Measurements from ENCODE around the gene FTCD.
"Not testable (repeated sequence)": the region's sequence is repeated elsewhere in the genome, so short reads cannot be mapped to it uniquely, and the experiment has no call there.

FTCD gene

GRCh38 chr21:46188226-46189212, 33.1 kb upstream of the FTCD start:
- DNase-seq (ENCODE audit: extremely low spot score, insufficient read length, low read depth) (no peak), FAIRE-seq (no peak)

GRCh38 chr21:46187814-46188213, 32.4 kb upstream of the FTCD start:
- DNase-seq (ENCODE audit: extremely low spot score, insufficient read length, low read depth) (no peak), FAIRE-seq (no peak)

- FAIRE-seq (no peak), DNase-seq (ENCODE audit: extremely low spot score, insufficient read length, low read depth) (no peak)
Observed at GRCh38 chr21:46187261-46187660, 31.9 kb upstream of the FTCD start.

- no peak for FAIRE-seq
- DNase-seq (ENCODE audit: extremely low spot score, insufficient read length, low read depth), result no peak
Observed at GRCh38 chr21:46185716-46186115, 30.3 kb upstream of the FTCD start.

- FAIRE-seq (no peak), DNase-seq (ENCODE audit: extremely low spot score, insufficient read length, low read depth) (peak; percentile 50)
Observed at GRCh38 chr21:46184625-46185555, 29.5 kb upstream of the FTCD start.

- DNase-seq (ENCODE audit: extremely low spot score, insufficient read length, low read depth) (peak; percentile 51), FAIRE-seq (peak; percentile 12)
Observed at GRCh38 chr21:46183910-46184624, 28.7 kb upstream of the FTCD start, which contains the start of gene SPATC1L. Gene SPATC1L, minus strand, starts transcription at chr21:46184459. Its CDS starts 1,643 bp downstream, at chr21:46182816.

GRCh38 chr21:46183337-46183909, 28.0 kb upstream of the FTCD start:
- not testable (repeated sequence) for FAIRE-seq; DNase-seq (ENCODE audit: extremely low spot score, insufficient read length, low read depth)

- FAIRE-seq (no peak), DNase-seq (ENCODE audit: extremely low spot score, insufficient read length, low read depth) (no peak)
Observed at GRCh38 chr21:46182548-46183336, 27.4 kb upstream of the FTCD start.

GRCh38 chr21:46181953-46182547, 26.7 kb upstream of the FTCD start:
- no peak for DNase-seq (ENCODE audit: extremely low spot score, insufficient read length, low read depth)

GRCh38 chr21:46181436-46181835, 26.1 kb upstream of the FTCD start:
- DNase-seq (ENCODE audit: extremely low spot score, insufficient read length, low read depth) (no peak), FAIRE-seq (no peak)

More at GRCh38 chr21:46181953-46182547, 26.7 kb upstream of the FTCD start:
- FAIRE-seq, result no peak

GRCh38 chr21:46180778-46181391, 25.5 kb upstream of the FTCD start:
- DNase-seq (ENCODE audit: extremely low spot score, insufficient read length, low read depth) (no peak), FAIRE-seq (no peak)

GRCh38 chr21:46180079-46180722, 24.8 kb upstream of the FTCD start:
- no peak for DNase-seq (ENCODE audit: extremely low spot score, insufficient read length, low read depth)

GRCh38 chr21:46179708-46180078, 24.3 kb upstream of the FTCD start:
- FAIRE-seq, result no peak
- no peak for DNase-seq (ENCODE audit: extremely low spot score, insufficient read length, low read depth)

More at GRCh38 chr21:46180079-46180722, 24.8 kb upstream of the FTCD start:
- no peak for FAIRE-seq

- FAIRE-seq (no peak), DNase-seq (ENCODE audit: extremely low spot score, insufficient read length, low read depth) (no peak)
Observed at GRCh38 chr21:46178961-46179360, 23.6 kb upstream of the FTCD start.

- FAIRE-seq; DNase-seq (ENCODE audit: extremely low spot score, insufficient read length, low read depth): not testable (repeated sequence)
Observed at GRCh38 chr21:46176443-46177129, 21.2 kb upstream of the FTCD start.

- FAIRE-seq (no peak), DNase-seq (ENCODE audit: extremely low spot score, insufficient read length, low read depth) (no peak)
Observed at GRCh38 chr21:46173573-46173972, 18.2 kb upstream of the FTCD start.

All from GM18507 (cell line).